Brain pericyte (primary cell): ENCODE measurements around the gene PRR7.
"Not testable (repeated sequence)": the region's sequence is repeated elsewhere in the genome, so short reads cannot be mapped to it uniquely, and the experiment has no call there.

Experiments used
- DNase-seq: peaks from one replicate; pipeline ENCODE4 v3.0.0-alpha.2; 2012; ENCODE audit warnings: low read depth, low spot score

PRR7 gene

DNA sequence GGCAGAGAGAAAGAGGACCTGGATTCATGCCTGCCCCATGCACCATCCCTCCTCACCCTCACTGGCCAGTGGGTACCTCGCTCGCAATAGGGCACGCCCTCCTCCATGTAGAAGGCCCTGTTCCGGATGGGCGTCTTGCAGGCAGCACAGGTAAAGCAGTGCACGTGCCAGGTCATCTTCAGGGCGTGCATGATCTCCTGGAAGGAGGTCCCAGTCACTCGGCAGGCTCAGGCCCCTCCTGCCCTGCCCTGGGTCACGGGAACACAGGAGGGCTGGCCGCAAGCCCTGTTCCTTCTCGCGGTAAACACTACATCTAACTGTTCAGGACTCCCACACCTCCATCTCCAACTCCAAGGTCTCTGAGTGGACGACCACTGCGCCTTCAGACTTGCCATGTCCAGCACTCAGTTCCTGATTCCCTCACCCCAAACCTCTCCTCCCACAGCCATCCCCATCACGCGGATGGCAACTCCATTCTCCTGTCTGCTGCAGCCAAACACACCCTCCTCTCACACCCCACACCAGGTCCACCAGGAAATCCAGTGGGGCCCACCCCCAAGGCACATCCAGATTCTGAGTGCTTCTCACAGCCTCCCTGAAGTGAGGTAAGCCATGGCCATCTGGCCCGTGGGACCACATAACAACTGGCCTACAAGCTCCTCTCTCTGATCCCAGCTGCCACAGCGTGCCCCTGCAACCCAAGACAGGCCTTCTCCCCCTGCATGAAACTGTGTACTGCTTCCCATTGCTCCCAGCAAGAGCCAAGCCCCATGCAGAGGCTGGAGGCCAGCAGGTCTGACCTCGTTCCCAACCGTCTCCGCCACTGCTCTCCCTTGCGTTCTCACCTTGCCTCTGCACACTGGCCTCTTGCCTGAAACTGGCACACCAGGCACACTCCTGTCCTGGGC, 37.6 kb downstream of the PRR7 start:
- DNase-seq, result no peak

DNA sequence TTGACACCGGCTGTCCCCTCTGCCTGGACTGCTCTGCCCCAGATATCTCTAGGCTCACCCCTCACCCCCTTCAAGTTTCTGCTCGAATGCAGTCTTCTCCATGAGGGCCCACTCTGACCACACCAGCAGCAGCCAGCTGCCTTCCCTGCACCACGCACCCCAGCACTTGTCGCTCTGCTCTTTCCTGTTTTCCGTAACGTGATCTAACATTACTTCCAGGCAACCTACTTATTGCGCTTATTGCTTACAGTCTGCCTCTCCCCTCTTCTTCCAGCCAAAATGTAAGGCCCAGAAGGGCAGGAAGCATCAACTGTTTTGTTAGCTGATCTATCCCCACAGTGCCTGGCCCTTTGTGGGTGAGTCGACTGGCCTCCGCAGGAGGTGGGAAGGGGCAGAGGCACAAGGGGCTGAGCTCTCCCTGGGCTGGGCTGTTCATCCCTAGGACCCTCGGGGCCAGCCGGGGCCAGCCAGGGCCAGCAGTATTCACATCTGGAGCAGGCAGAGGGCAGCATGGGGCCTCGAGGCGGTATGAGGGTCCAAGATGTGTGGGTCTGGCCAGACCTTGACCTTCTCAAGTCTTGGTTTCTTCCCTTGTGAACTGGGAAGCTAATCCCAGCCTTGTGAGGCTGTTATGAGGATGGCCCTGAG, 38.4 kb downstream of the PRR7 start:
- DNase-seq, result no peak

DNA sequence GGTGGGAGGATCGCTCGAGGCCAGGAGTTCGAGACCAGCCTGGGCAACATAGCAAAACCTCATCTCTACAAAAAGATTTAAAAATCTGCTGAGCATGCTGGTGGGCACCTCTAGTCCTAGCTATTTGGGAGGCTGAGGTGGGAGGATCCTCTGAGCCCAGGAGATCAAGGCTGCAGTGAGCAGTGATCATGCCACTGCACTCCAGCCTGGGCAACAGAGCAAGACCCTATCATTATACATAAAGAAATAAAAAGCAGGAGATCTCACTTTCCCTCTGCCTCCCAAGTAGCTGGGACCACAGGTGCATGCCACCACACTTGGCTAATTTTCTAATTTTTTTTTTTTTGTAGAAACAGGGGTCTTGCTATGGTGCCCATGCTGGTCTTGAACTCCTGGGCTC, 39.1 kb downstream of the PRR7 start:
- not testable (repeated sequence) for DNase-seq

DNA sequence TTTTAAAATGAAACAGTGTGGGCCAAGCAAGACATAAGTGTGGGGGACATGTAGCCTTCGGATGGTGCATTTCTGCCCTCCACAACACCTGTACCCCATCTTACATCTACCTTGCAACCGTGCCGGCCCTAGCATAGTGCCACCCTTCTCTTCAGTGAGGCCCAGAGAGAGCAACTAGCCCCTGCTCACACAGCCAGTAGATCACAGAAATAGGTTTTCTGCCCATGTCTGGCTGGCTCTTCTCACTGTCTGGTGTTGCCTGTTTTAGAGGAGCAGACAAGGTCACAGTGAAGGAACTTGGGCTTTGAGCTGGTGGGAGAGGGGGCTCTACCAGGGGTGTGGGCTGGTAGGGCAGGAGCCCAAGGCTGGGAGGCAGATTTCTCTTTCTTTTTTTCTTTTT, 39.6 kb downstream of the PRR7 start:
- DNase-seq, result no peak

DNA sequence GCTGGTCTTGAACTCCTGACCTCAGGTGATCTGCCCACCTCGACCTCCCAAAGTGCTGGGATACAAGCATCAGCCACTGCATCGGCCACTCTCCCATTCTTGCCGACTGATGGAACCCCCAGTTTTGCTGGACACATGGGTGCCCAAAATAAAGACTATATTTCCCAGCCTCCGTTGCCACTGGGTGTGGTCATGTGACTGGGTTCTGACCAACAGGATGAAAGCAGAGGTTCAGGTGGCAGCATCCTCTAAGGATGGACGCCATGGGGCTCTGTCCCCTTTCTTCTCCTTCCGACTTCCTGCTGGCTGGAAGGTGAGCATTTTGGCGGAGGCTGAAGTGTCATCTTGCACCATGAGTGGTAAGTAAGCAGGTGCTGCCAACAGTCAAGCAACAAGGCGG, 40.5 kb downstream of the PRR7 start:
- DNase-seq, result no peak

DNA sequence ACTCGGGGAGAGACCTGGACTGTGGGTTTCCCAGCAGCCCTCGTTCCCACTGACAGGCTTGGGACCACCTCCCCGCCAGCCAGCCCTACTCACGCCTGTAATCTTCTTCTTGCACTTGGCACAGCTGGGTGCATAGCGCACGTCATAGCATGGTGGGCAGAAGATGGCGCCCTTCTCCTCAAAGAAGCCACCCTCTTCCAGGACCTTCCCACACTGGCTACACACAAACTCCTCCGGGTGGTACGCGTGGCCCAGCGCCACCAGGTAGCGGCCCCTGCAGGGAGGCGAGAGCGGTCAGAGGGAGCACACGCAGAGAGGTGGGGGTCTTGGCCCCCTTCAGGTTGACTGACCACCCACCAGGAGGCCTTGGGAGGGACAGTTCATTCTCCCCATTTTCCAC, 41.4 kb downstream of the PRR7 start:
- no peak for DNase-seq

DNA sequence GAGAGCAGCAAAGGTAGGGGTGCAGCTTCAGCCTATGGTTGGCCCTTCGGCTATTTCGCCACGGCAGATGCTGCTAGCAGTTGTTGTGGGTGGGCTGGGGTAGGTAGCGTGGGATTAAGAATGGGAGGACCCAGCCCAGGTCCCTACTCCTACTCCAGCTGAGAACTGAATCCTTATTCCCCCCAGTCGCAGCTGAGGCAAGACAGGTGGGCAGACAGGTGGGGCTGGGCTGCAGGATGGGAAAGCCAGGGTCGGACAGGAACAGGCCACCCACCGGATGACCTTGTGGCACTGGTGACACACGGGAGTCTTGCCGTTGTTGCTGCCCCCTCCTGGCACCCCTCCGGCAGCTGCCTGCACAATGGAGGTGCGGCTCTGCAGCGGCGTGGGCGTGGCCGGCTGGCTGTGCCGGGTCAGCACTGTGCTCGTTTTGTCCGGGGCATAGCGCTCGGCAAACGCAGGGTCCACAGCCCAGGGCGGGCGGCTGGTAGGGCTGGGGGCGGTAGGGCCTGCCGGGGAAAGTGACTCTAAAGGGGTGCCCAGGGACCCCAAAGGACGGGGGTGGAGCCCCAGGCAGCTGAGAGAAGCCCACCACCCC, 42.6 kb downstream of the PRR7 start:
- no peak for DNase-seq

DNA sequence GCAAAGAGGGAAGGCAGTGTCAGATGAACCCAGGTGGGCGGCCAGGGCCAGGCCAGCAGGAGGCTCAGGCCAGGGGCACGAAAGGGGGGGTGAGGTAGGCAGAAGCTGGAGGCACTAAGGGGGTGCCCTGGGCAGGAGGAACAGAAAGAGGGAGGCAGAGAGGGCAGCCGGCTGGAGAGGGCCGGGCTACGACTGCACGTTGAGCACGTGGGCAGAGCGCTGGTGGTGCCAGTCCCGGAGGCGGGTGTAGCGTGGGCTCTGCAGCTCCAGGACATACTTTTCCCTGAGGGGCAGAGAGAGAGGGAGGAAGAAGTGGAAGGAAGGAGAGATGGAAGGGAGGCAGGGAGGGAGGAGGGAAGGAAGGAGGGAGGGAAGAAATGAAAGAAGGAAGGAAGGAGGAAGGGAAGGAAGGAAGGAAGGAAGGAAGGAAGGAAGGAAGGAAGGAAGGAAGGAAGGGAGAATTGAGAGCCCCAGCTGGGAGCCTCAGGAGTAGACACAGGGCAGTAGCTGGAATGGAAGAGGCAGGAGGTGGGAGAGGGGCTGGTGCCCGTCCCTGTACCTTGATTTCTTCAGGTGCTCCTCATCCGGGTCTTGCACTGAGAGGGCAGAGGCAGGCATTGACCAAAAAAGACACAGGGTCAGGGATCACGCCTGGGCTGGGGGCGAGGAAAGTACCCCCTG, 43.8 kb downstream of the PRR7 start:
- DNase-seq, result no peak

DNA sequence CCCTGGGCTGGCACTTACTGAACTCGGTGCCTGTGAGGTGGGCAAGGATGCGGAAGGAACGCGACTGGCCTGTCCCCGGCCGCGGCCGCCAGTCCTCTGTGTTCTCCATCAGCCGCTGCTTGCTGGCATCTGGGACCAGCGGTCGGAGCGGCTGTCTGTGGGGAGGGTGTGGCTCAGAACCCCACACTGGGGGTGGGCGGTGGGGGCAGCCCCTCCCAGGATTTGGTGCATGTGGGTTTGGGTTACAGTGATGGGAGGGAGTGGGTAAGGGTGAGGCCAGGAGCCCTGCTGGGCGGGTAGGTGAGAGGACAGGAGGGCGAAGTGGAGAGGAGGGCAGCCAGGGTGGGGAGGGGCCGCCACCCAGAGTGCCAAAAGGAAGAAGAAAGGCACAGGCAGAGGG, 44.4 kb downstream of the PRR7 start:
- no peak for DNase-seq

DNA sequence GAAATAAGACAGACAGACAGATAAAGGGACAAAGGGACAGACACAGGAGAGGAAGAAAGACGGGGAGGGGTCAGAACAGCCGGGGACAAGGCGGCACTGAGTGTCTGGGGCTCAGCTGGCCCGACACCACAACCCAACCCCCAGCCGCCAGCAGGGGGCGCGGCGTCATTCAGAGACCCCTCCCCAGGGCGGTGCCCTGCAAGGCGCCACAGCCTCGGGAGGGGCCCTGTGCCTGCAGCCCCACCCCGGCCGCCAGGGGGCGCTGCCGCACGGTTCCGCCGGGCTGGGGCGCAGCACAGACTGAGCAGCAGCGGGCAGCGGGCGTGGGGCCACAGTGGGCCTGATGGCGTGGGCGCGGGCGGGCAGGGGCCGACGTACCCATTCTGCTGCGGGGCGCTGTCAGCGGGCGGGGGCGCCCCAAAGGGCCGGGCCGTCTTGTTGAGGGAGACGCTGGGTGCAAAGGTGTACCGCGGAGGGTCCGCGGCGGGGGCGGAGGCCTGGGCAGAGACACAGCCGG, 44.9 kb downstream of the PRR7 start:
- DNase-seq, result no peak

DNA sequence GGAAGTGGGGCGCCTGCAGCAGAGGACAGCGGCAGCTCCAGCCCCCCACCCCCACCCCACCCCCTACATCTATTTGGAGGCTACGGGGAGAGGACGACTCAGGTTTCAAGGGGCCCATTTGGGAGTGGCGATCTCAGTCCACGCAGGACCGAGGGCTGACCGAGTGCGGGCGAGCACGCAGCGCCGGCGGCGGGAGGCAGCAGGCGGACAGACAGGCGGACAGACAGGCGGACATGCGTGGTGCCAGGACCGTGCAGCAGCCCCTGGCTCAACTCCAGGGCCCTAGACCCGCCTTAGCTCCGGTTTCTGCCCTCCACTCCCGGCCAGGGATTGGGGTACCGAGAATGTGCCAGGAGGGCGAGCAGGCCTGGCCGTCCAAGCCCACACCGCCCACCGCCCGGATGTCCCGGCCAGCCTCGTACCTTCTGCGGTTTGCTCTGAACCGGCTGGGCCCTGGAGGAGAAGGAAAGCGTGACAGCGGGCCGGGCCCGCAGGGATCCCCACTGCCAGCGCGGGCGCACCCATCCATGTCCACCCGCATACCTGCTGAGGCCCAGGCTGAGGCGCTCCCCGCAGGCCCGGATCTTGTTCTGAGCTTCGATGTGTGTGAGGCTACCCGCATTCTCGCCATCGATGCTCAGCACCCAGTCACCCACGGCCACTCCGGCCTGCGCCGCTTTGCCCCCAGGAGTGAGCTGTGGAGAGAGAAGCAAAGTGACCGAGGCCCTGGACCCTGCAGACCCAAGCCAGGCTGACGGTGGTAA, 45.6 kb downstream of the PRR7 start:
- DNase-seq, result no peak

DNA sequence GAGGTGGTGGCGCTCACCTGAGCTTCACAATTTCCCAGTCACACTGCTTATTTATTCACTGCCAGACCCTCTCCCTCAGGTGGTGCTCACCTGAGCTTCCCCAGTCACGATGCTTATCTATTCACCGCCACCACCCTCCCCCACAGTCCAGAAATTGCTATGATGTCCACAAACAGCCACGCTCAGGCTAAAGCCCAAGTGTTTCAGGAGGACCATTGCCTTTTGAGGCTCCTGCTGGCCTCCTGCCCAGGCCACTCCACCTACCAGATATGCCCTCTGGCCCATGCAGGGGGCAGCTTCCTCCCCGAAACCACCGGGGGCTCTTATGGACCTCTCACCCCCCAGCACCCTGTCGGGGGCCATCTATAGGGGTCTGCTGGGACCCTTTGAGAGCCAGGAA, 46.2 kb downstream of the PRR7 start:
- no peak for DNase-seq

DNA sequence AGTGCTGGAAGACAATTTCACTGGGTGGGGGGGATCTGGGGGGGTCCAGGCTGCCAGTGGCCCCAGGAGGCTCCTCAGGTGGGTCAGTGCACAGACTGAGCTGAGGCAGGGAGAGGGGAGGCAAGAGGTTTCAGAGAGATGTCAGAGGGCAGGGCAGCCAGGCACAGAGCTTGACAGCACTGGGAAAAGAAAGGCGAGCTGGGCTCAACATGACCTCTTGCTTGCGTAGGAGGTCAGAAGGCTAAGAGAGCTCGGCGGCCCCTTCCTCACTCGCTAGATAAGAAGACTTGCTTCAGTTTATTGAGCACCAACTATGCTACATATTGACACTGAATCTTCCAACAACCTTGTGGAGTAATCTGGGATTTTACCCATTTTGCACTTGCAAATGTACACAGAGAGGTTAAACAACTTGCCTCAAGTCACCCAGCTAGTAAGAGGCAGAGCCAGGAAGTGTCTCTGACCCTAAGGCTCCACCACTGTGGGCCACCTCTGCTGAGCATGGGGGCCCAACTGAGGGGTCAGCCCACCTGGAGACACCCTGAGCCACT, 47.3 kb downstream of the PRR7 start:
- no peak for DNase-seq

DNA sequence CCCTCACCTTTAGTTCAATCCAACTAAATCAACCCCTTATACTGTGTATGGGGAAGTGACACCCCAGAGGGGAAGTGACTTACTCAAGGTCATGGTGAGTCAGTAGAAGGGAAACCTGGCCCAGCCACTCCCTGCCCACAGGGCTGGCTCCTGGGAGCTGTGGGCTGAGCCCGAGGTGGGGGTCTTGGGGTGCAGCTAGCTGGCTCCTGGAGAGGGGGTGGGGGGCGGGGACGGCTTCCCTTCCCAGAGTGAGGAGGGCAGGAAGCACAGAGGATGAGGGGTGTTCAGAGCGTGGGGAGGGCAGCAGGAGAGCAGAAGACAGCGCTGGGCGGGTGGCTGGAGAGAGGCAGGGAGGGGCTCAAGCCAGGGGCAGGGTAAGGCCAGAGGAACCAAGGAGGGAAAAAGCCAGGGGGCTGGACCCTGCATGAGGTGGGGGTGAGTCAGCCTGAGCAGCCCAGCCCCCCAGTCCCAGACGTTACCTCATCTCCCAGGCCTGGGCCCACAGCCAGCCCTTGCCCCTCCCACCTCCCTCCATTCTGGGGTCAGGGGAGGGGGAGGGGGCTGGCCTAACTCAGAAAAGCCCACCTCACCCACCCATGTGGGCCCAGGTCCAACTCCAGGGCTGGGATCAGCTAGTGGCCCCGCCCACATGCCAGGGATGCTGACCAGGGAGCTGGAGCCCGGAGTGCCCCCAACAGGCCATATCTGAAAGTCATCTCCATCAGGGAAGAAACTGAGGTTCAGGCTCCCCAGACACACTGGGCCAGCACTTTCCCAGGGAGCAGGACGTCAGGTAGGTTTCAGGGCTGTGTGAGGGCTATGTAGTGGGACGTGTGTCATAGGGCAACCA, 48.0 kb downstream of the PRR7 start:
- DNase-seq, result no peak

DNA sequence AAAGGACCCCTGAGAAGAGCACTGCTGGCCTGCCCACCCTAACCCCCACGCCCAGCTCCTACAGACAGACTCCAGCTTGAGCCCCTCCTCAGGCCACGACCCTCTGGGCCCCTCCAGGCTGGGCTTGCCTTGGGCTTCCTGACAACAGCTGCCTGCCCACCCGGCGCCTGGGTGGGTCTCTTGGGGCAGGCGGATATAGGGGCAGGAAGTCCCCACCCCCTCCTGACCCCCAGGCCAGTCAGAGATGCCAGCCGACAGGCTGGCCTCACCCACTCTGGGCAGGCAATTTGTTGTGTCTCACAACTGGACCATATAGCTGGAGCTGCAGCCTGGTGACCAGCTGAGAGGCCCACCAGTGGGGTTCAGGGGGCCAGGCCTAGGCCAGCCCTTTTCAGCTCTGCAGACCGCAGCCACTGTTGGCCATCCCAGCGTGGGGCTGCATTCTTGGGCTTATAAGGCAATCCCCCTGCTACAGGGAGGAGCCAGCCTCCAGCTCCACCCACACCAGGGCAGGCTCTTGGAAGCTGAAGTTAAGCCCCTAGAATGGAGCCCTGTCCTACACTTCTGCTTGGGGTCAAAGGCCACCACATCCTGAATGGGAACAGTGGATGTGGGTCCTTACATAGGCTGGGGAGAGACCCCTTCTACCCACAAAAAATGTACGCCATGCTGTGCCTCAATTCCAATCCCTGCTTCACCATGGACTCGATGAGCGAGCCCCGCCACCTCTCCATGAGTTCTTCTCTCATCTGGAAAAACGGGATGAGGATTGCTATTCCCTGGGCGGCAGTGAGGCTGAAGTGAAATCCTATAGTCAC, 48.8 kb downstream of the PRR7 start:
- peak; percentile 89 for DNase-seq

DNA sequence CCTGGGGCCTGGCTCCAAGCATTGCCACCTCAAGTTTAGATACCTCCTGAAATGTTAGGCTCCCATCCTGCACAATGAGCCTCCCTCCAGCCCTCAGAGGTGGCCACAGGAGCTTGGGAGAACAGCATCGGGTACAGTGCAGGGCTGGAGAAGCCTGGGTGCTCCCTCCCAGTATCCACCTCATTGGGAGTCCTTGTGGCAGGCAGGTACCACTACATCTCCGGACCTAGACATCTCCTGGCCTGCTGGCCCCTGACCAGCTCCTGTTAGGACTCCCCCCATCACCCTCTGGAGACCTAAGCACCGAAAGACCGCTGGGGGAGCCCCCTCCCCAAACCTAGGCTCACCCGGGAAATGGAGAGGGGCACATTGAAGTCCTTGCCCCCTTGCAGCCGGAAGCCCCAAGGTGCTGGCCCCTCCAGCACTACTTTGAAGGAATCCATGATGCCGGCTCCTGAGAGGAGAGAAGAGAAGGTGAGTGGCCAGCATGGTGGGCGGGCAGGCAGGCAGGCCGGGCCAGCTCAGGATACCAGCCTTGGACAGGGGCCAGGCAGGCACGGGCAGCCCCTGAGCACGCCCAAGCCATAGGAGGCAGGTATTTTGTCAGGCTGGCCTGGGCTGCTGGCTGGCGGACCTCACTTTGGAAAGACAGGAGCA, 49.6 kb downstream of the PRR7 start:
- DNase-seq, result no peak

DNA sequence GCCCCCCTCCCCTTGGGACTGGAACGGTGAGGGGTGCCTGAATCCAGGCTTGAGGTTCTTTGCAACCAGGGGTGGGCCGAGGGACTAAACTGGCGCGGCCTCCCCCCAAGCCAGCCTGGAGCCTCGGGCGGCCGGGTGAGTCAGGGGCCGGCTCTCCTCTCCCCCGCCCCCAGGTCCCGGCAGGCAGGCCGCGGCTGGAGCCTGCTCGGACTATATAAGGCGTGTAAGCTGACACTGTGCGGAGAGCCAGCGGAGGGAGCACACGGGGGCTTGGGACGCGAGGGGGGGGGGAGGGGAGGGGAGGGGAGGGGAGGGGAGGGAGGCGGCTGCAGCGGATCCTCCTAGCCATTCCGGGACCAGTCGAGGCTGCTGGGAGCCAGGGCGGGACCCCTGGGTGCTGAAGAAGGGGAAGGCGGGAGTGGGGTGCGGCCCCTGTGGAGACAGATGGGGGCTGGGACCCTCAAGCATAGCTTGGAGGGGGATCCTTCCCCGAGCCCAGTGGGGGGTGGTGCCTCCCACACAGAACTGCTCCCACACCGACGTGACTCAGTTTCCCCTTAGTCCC, 50.2 kb downstream of the PRR7 start:
- no peak for DNase-seq

DNA sequence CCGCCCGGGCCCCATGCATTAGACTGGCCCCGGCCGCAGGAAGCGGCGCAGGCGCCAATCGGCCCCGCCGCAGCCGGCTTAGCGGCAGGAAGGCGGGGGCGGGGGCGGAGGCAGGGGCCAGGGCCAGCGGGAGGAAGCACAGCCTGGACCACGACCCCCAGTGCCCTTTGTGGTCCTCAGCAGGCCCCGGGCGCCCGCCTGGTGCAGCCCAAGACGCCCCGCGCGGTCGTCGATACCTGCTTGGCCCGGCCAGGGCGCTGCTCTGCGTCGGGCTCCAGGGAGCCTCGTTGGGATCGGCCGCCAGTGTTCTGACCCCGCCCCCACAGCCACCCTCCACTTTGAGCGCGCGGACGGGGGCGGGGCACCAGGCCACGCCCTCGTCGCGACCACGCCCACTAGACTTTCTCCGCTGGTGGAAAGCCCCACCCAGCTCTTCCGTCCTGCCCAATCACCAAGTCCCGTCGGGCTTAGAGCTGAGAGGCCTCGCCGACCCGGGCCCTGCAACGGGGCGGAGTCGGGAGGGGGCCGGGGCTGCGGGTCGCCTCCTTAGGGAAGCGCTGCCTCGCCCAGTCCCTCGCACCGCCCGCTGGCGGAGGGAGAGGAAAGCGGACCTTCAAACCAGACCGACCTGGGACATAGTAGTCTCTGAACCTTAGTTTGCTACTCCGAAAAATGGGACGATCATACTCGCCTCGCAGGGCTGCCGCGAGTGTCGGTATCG, 50.8 kb downstream of the PRR7 start, which contains the start of gene PDLIM7:
PDLIM7 (minus strand) TSS at position 313 of the 721 bp plus-strand sequence. CDS start 1,092 bp downstream, outside the sequence.
- DNase-seq, result peak; percentile 95
